Measurements from ENCODE around the gene RNF144A.

GRCh38 chr2:6919901-6920742 is 2.9 kb downstream of the RNF144A start:
- TF ChIP-seq CTCF (IDR thresholded peaks at IDR 0.05) (no peak), POLR2A (IDR thresholded peaks at IDR 0.05) (no peak)
